Thyroid gland (tissue), 4 donors: ENCODE measurements around the gene METTL9. TPM values are rescaled to one million over a fixed set of nuclear protein-coding genes. Genes with fewer than 3 reads are reported as not detected.

Source experiments
- DNase-seq, 2 donors: peaks; one replicate each; pipeline ENCODE4 v3.0.0-alpha.2; 2019
- H3K27ac ChIP-seq, 3 donors: fragments of 200-600 bp; sonication (generic); 1 replicate in 2 of 3; 2 replicates in 1 of 3; pipeline ENCODE4 v1.5.1; 2016 to 2019; ENCODE audit warnings: mild to moderate bottlenecking in 1 of 3, moderate library complexity in 1 of 3
- H3K27me3 ChIP-seq: fragments of 200-600 bp; sonication (generic); one replicate; pipeline ENCODE4 v1.5.1; 2019
- H3K36me3 ChIP-seq, 2 donors: fragments of 200-600 bp; sonication (generic); one replicate each; pipeline ENCODE4 v1.5.1; 2016 to 2019
- H3K4me1 ChIP-seq, 2 donors: fragments of 200-600 bp; sonication (generic); one replicate each; pipeline ENCODE4 v1.5.1; 2017 to 2019
- H3K4me3 ChIP-seq, 3 donors: fragments of 200-600 bp; sonication (generic); replicated peaks in 1 of 3; 1 replicate in 2 of 3; 2 replicates in 1 of 3; pipeline ENCODE4 v1.5.1; 2016; ENCODE audit warnings: mild to moderate bottlenecking in 1 of 3
- H3K9me3 ChIP-seq: fragments of 200-600 bp; sonication (generic); one replicate; pipeline ENCODE4 v1.5.1; 2017
- POLR2A ChIP-seq, 2 donors: fragments of 450-650 bp; IDR thresholded peaks; one replicate each; pipeline ENCODE4 v1.6.1; 2017; ENCODE audit warnings: antibody characterized with exemption in 2 of 2, mild to moderate bottlenecking in 2 of 2, moderate library complexity in 1 of 2
- WGBS, 2 donors: methylation state at CpG; one replicate each; pipeline ENCODE4 v1.1.5; 2017; 5-methylcytosine and 5-hydroxymethylcytosine counted together
- intact Hi-C: fragments of 100-400 bp; cut with DNase I; formaldehyde crosslinking; loops from one replicate; pipeline ENCODE4 v1.15.1; 2023
- small RNA-seq: library from RNA; depleted of rRNA; stranded (forward); fragments of <200 nt; gene quantifications from one replicate; pipeline ENCODE3, GENCODE V24; 2016
- total RNA-seq, 4 donors: library from RNA; depleted of rRNA; stranded (reverse); fragments of >200 nt; gene quantifications; one replicate each; pipeline ENCODE4 v1.2.3, GENCODE V29; 2016
- TF ChIP-seq, protein P1 (sequence below), 6 experiments: fragments of 200-600 bp in 3 of 6; fragments of 450-650 bp in 3 of 6; sonication (generic) in 3 of 6; IDR thresholded peaks; one replicate each; pipeline ENCODE4 v1.5.1; 2016 to 2019; ENCODE audit warnings: antibody characterized with exemption in 6 of 6, mild to moderate bottlenecking in 2 of 6, inconsistent platforms in 1 of 6, moderate library complexity in 1 of 6

The METTL9 gene
- total RNA-seq, 4 donors from 2014 or later, result 139 to 196 (median 181) TPM

DNA sequence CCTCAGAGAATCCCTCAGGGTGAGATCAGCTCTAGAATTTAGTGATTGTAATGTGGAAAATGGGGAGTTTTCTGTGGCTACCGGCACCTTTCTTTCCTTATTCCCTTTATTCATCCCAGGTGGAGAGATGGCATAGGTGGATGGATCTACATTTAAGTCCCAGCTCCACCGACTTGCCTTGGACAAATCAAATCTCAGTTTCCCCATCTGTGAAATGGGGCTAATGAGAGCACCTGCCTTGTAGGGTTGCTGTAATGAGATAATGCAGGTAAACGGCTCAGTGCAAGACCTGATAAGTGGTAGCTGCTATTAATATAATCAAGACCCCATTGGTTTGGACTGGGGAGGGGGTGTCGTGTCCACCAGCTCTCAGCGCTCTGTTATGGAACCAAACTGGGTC lies 104.9 kb downstream of the METTL9 start:
- Histone ChIP-seq H3K9me3 (no peaks in the 10 kb centered on the region), H3K27ac (no peak overlapping the region), H3K4me3 (no peak overlapping the region), H3K27me3 (no peaks in the 10 kb centered on the region), H3K36me3 (no peaks in the 10 kb centered on the region), H3K4me1 (no peaks in the 10 kb centered on the region)
- DNase-seq, result no peak
- WGBS, 2 donors, result 90 to 92% methylated on average over 5 of the region's 5 CpGs
- intact Hi-C loops, result no loop called here
- TF ChIP-seq, protein P1, sequence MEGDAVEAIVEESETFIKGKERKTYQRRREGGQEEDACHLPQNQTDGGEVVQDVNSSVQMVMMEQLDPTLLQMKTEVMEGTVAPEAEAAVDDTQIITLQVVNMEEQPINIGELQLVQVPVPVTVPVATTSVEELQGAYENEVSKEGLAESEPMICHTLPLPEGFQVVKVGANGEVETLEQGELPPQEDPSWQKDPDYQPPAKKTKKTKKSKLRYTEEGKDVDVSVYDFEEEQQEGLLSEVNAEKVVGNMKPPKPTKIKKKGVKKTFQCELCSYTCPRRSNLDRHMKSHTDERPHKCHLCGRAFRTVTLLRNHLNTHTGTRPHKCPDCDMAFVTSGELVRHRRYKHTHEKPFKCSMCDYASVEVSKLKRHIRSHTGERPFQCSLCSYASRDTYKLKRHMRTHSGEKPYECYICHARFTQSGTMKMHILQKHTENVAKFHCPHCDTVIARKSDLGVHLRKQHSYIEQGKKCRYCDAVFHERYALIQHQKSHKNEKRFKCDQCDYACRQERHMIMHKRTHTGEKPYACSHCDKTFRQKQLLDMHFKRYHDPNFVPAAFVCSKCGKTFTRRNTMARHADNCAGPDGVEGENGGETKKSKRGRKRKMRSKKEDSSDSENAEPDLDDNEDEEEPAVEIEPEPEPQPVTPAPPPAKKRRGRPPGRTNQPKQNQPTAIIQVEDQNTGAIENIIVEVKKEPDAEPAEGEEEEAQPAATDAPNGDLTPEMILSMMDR (IDR thresholded peaks at IDR 0.05), result no peak
- TF ChIP-seq POLR2A (IDR thresholded peaks at IDR 0.05), result no peak

DNA sequence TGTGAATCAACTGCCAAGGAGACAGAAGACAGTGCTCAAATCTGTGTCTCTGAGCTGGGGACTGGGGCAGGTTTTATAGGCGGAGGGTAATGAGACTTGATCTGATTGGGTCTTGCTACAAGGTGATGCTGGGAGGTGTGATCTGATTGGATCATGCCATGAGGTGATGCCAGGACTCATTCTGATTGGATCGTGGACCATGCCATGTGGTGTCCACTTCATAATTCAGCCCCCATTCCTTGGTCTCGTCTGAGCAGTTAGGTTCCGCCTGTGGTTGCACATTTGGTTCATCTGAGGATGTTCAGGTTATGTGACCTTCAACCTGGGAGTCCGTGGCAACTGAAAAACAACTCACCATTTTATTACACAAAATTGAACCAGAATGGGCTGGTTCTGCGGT lies 105.4 kb downstream of the METTL9 start:
- TF ChIP-seq, protein P1 (IDR thresholded peaks at IDR 0.05), result no peak
- TF ChIP-seq POLR2A (IDR thresholded peaks at IDR 0.05), result no peak
- no peaks in the 10 kb centered on the region for H3K9me3 ChIP-seq
- H3K27me3 ChIP-seq, result no peaks in the 10 kb centered on the region
- 78 to 94% methylated on average over 6 of the region's 6 CpGs for WGBS, 2 donors
- H3K4me3 ChIP-seq, result no peak overlapping the region
- intact Hi-C loops, result loop anchor here (5.0 kb wide), 2 partner anchors 47 to 122 kb away; no protein-coding TSS in a partner anchor
- no peak overlapping the region for H3K27ac ChIP-seq
- DNase-seq, result no peak
- H3K36me3 ChIP-seq, result no peaks in the 10 kb centered on the region
- H3K4me1 ChIP-seq, result no peaks in the 10 kb centered on the region

Small RNA genes lying within 50 kb of the gene (small RNA-seq; reads per million reads assigned to genes)
- gene RF00478 (not detected), gene RNU6-1005P (not detected), gene RNU6-196P (not detected)

Other genes with a start within 250 kb of the METTL9 start
- 1 to 10 TPM in 2 of 4 donors, under 1 TPM in 2; 0.56 to 1.4 (median 1.1) TPM for gene IGSF6, start 53.0 kb downstream of the METTL9 start, total RNA-seq
- gene OTOA, start 64.4 kb downstream of the METTL9 start, total RNA-seq, result under 1 TPM in 2 of 4 donors, not detected in 2; 0.13 to 0.40 TPM